ENCODE results near the gene TOMM34. TPM values are rescaled to one million over a fixed set of nuclear protein-coding genes. Genes with fewer than 3 reads are reported as not detected.
A peak's percentile ranks its signal among the peaks of the same experiment; 100 is the strongest.

The TOMM34 gene
- total and polyA plus RNA-seq, 2 of the 13 experiments (the other 11 are each of a cell fraction or from before 2014, with no cell fraction given): 36.2 to 52.0 TPM

DNA sequence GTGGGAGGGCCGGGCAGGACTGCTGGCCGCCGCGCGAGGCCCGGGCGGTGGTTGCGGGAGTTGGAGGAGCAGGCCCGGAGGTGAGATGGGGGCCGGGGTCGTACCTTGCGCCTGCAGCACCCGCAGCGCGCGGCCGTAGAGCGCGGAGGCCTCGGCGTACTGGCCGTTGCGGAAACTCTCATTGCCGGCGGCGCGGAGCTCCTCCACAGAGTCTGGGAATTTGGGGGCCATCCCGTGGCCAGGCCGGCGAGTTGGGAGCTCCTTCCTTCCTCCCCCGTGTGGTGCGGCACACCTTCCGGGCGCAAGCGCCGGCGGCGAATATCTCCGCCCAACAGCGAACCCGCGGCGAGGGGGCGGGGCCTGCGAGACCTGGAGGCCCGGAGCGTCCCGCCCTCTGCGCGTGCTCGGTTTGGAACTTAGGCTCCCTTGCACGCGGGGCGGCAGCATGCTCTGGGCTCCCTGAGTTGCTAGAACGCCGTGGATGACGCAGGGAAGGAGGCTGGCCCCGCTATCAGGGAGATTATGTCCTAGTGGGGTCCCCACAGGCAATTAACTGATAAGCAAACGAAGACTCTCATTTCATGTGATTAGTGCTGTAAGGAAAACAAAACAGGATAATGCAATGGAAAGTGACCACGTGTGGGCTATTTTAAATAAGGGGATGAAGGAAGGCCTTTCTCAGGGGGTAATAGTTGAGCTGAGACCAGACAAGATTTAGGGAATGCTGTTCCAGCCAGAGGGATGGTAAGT is at the start of gene TOMM34 (continued):
- TF ChIP-seq AFF4 (CRISPR knock-in tag; IDR thresholded peaks at IDR 0.05) (0 out of 2 replicates have a peak, but pooled peaks have one; percentile 63), DMAP1 (CRISPR knock-in tag; IDR thresholded peaks at IDR 0.05) (peak; percentile 96), NFRKB (IDR thresholded peaks at IDR 0.05) (no peak), THAP9 (CRISPR knock-in tag; IDR thresholded peaks at IDR 0.05; ENCODE audit: borderline replicate concordance) (peak; percentile 88), KDM2A (CRISPR knock-in tag; IDR thresholded peaks at IDR 0.05; ENCODE audit: borderline replicate concordance, low read depth) (peak; percentile 98), RAD21 (CRISPR knock-in tag; IDR thresholded peaks at IDR 0.05) (no peak; the same call in none of the 2 replicates), HOXA7 (CRISPR knock-in tag; IDR thresholded peaks at IDR 0.05) (peak; percentile 90; the same call in 1 of the 2 replicates), NR2F2 (IDR thresholded peaks at IDR 0.05; ENCODE audit: borderline replicate concordance, low read depth) (no peak), ZUFSP (CRISPR knock-in tag; IDR thresholded peaks at IDR 0.05; ENCODE audit: borderline replicate concordance) (no peak), PLSCR1 (CRISPR knock-in tag; IDR thresholded peaks at IDR 0.05; ENCODE audit: borderline replicate concordance) (peak; percentile 87; the same call in 1 of the 2 replicates), KLF13 (CRISPR knock-in tag; IDR thresholded peaks at IDR 0.05) (peak; percentile 75; the same call in 1 of the 2 replicates), SUZ12 (IDR thresholded peaks at IDR 0.05; ENCODE audit: low read depth, low read length) (no peak), ZNF550 (CRISPR knock-in tag; IDR thresholded peaks at IDR 0.05; ENCODE audit: borderline replicate concordance) (no peak), ZNF773 (CRISPR knock-in tag; IDR thresholded peaks at IDR 0.05; ENCODE audit: borderline replicate concordance) (peak; percentile 66; the same call in 1 of the 2 replicates), TBX3 (IDR thresholded peaks at IDR 0.05; ENCODE audit: borderline replicate concordance) (no peak), PAX8 (CRISPR knock-in tag; IDR thresholded peaks at IDR 0.05; ENCODE audit: borderline replicate concordance) (peak; percentile 83), SMC3 (IDR thresholded peaks at IDR 0.05; ENCODE audit: low read length) (no peak), ZNF263 (CRISPR knock-in tag; IDR thresholded peaks at IDR 0.05) (peak; percentile 68)
- TF ChIP-seq, protein P1, sequence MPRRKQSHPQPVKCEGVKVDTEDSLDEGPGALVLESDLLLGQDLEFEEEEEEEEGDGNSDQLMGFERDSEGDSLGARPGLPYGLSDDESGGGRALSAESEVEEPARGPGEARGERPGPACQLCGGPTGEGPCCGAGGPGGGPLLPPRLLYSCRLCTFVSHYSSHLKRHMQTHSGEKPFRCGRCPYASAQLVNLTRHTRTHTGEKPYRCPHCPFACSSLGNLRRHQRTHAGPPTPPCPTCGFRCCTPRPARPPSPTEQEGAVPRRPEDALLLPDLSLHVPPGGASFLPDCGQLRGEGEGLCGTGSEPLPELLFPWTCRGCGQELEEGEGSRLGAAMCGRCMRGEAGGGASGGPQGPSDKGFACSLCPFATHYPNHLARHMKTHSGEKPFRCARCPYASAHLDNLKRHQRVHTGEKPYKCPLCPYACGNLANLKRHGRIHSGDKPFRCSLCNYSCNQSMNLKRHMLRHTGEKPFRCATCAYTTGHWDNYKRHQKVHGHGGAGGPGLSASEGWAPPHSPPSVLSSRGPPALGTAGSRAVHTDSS (CRISPR knock-in tag; conservative IDR thresholded peaks at IDR 0.05): peak; percentile 98; the same call in 1 of the 2 replicates
